SK-N-SH (cell line): ENCODE results near the gene BABAM2. TPM values are rescaled to one million over a fixed set of nuclear protein-coding genes. Genes with fewer than 3 reads are reported as not detected.

Source experiments
- CTCF ChIA-PET: fragments of 300-600, 350-600 bp; formaldehyde crosslinking; extraction: SDS; loops from one replicate; lab custom pipeline; 2021; lab: Yijun Ruan, JAX
- POLR2A ChIA-PET: fragments of 350-600 bp; sonication (Branson Sonifier 250); formaldehyde crosslinking; extraction: SDS; loops from one replicate; lab custom pipeline; 2020; ENCODE audit warnings: antibody characterized with exemption, inconsistent platforms; lab: Yijun Ruan, JAX
- DNase-seq: peaks from one replicate; pipeline ENCODE4 v3.0.0; 2012
- H2AFZ ChIP-seq: fragments of 200-600 bp; sonication (generic); 2 replicates; pipeline ENCODE4 v1.8.1; 2016; ENCODE audit warnings: antibody characterized with exemption, mild to moderate bottlenecking, low read depth
- H3F3A ChIP-seq: fragments of 200-600 bp; sonication (generic); replicated peaks from 2 replicates; pipeline ENCODE3; 2016; ENCODE audit warnings: antibody characterized with exemption, mild to moderate bottlenecking; ENCODE audit not compliant: insufficient read depth
- H3K27ac ChIP-seq, 2 experiments: fragments of 200-500 bp in 1 of 2; fragments of 200-600 bp in 1 of 2; sonication (Bioruptor generic) in 1 of 2; sonication (generic), shearing (Covaris generic) in 1 of 2; 2 replicates each; pipeline versions ENCODE4 v1.5.1 to v1.6.1; 2014 to 2016; ENCODE audit warnings: low read depth in 2 of 2, inconsistent platforms in 1 of 2, low read length in 1 of 2, mild to moderate bottlenecking in 1 of 2, mixed read lengths in 1 of 2
- H3K27me3 ChIP-seq: fragments of 200-600 bp; sonication (generic), shearing (Covaris generic); 2 replicates; pipeline ENCODE4 v1.6.1; 2016; ENCODE audit warnings: mixed run types; ENCODE audit not compliant: insufficient read depth
- H3K36me3 ChIP-seq, 2 experiments: fragments of 200-500 bp in 1 of 2; fragments of 200-600 bp in 1 of 2; sonication (Bioruptor generic) in 1 of 2; sonication (generic) in 1 of 2; replicated peaks in 1 of 2; 2 replicates each; pipeline versions ENCODE3 to v1.5.1; 2014 to 2016; ENCODE audit warnings: low read length in 1 of 2, mild to moderate bottlenecking in 1 of 2; ENCODE audit not compliant: insufficient read depth in 2 of 2, control insufficient read depth in 1 of 2
- H3K4me1 ChIP-seq, 2 experiments: fragments of 200-500 bp in 1 of 2; fragments of 200-600 bp in 1 of 2; sonication (Bioruptor generic) in 1 of 2; sonication (generic), shearing (Covaris generic) in 1 of 2; 2 replicates each; pipeline versions ENCODE4 v1.5.1 to v1.6.1; 2014 to 2016; ENCODE audit warnings: low read depth in 1 of 2, low read length in 1 of 2, mixed run types in 1 of 2; ENCODE audit not compliant: insufficient read depth in 2 of 2, control insufficient read depth in 1 of 2
- H3K4me2 ChIP-seq: fragments of 200-600 bp; sonication (generic), shearing (Covaris generic); 2 replicates; pipeline ENCODE4 v1.6.1; 2017; ENCODE audit warnings: mixed run types
- H3K4me3 ChIP-seq, 2 experiments: fragments of 200-500 bp in 1 of 2; fragments of 200-600 bp in 1 of 2; sonication (Bioruptor generic) in 1 of 2; sonication (generic), shearing (Covaris generic) in 1 of 2; 2 replicates each; pipeline versions ENCODE4 v1.5.1 to v1.8.1; 2014 to 2016; ENCODE audit warnings: low read depth in 2 of 2, inconsistent platforms in 1 of 2, low read length in 1 of 2, mild to moderate bottlenecking in 1 of 2, mixed read lengths in 1 of 2, moderate library complexity in 1 of 2
- H3K79me2 ChIP-seq: fragments of 200-600 bp; sonication (generic); 2 replicates; pipeline ENCODE4 v1.8.1; 2017; ENCODE audit warnings: mild to moderate bottlenecking; ENCODE audit not compliant: insufficient read depth
- H3K9ac ChIP-seq: fragments of 200-600 bp; sonication (generic); 2 replicates; pipeline ENCODE4 v1.6.1; 2017; ENCODE audit warnings: mixed run types
- H3K9me2 ChIP-seq: fragments of 200-600 bp; sonication (generic); 2 replicates; pipeline ENCODE4 v1.6.1; 2017; ENCODE audit warnings: mixed run types
- H3K9me3 ChIP-seq: fragments of 200-600 bp; sonication (generic); 2 replicates; pipeline ENCODE4 v1.6.1; 2017; ENCODE audit warnings: mixed run types, mild to moderate bottlenecking, moderate library complexity
- H4K20me1 ChIP-seq: fragments of 200-600 bp; sonication (generic); 2 replicates; pipeline ENCODE4 v1.6.1; 2017; ENCODE audit warnings: mild to moderate bottlenecking, mixed run types; ENCODE audit not compliant: insufficient read depth
- ELF1 ChIP-seq: IDR thresholded peaks from 2 replicates; pipeline ENCODE4 v1.4.0; 2012
- EP300 ChIP-seq, 2 experiments: IDR thresholded peaks; 2 replicates each; pipeline versions ENCODE4 v1.4.0 to v1.6.1; 2012; ENCODE audit warnings: borderline replicate concordance in 1 of 2, low read depth in 1 of 2, low read length in 1 of 2
- EZH2phosphoT487 ChIP-seq: fragments of 200-600 bp; sonication (generic); IDR thresholded peaks from 2 replicates; pipeline ENCODE4 v1.6.1; 2017; ENCODE audit warnings: low read depth, mixed run types, mild to moderate bottlenecking, antibody characterized with exemption, moderate library complexity, borderline replicate concordance
- FOSL2 ChIP-seq: IDR thresholded peaks from 2 replicates; pipeline ENCODE4 v1.4.0; 2012; ENCODE audit warnings: low read depth, mild to moderate bottlenecking, moderate library complexity, borderline replicate concordance
- GATA2 ChIP-seq: sonication (generic); formaldehyde crosslinking; IDR thresholded peaks from 2 replicates; pipeline ENCODE4 v1.5.0; 2020; ENCODE audit warnings: mild to moderate bottlenecking, missing genetic modification reagents
- JUND ChIP-seq: IDR thresholded peaks from 2 replicates; pipeline ENCODE4 v1.4.0; 2012
- MEF2A ChIP-seq: IDR thresholded peaks from 2 replicates; pipeline ENCODE4 v1.4.0; 2012; ENCODE audit warnings: low read depth, borderline replicate concordance
- MXI1 ChIP-seq: IDR thresholded peaks from 2 replicates; pipeline ENCODE4 v1.6.1; 2012; ENCODE audit warnings: mild to moderate bottlenecking, low read depth, low read length, improper control_type of control experiment
- NFIC ChIP-seq: IDR thresholded peaks from 2 replicates; pipeline ENCODE4 v1.4.0; 2012; ENCODE audit warnings: borderline replicate concordance
- NRF1 ChIP-seq: IDR thresholded peaks from 2 replicates; pipeline ENCODE4 v1.6.1; 2012; ENCODE audit warnings: low read depth, mild to moderate bottlenecking, low read length
- POLR2AphosphoS5 ChIP-seq: IDR thresholded peaks from 2 replicates; pipeline ENCODE4 v1.6.1; 2012; ENCODE audit warnings: low read depth, low read length
- RCOR1 ChIP-seq: fragments of 150-350 bp; IDR thresholded peaks from 2 replicates; pipeline ENCODE4 v1.6.1; 2017; ENCODE audit warnings: antibody characterized with exemption, low read length
- RFX5 ChIP-seq: IDR thresholded peaks from 2 replicates; pipeline ENCODE4 v1.6.1; 2012; ENCODE audit warnings: mild to moderate bottlenecking, improper control_type of control experiment, low read length
- TAF1 ChIP-seq: IDR thresholded peaks from 2 replicates; pipeline ENCODE4 v1.6.1; 2012; ENCODE audit warnings: low read depth, mild to moderate bottlenecking, low read length, moderate library complexity, borderline replicate concordance
- TCF12 ChIP-seq: IDR thresholded peaks from 2 replicates; pipeline ENCODE4 v1.4.0; 2012
- TEAD4 ChIP-seq: IDR thresholded peaks from 2 replicates; pipeline ENCODE4 v1.4.0; 2012; ENCODE audit warnings: mild to moderate bottlenecking, borderline replicate concordance; ENCODE audit not compliant: insufficient read depth
- YY1 ChIP-seq: IDR thresholded peaks from 2 replicates; pipeline ENCODE4 v1.4.0; 2012; ENCODE audit warnings: low read depth, mild to moderate bottlenecking
- WGBS: methylation state at CpG from one replicate; pipeline ENCODE4 v1.1.6; 2017; ENCODE audit warnings: low lambda C conversion rate; 5-methylcytosine and 5-hydroxymethylcytosine counted together
- polyA plus RNA-seq, 3 experiments: library from polyadenylated mRNA; depleted of rRNA; stranded (reverse); fragments of >200 nt; gene quantifications; 2 replicates each; pipeline ENCODE4 v1.2.3, GENCODE V29; 2012
- TF ChIP-seq, protein P1 (sequence below): fragments of 150-350 bp; IDR thresholded peaks from 2 replicates; pipeline ENCODE4 v1.6.1; 2017; ENCODE audit warnings: antibody characterized with exemption, low read length, low read depth, borderline replicate concordance
- TF ChIP-seq, protein P2 (sequence below): IDR thresholded peaks from 2 replicates; pipeline ENCODE4 v1.4.0; 2012; ENCODE audit warnings: low read depth, borderline replicate concordance
- TF ChIP-seq, protein P3 (sequence below): IDR thresholded peaks from 2 replicates; pipeline ENCODE4; 2012
- TF ChIP-seq, protein P4 (sequence below): fragments of 200-600 bp; sonication (generic); IDR thresholded peaks from 2 replicates; pipeline ENCODE4 v1.6.1; 2017; ENCODE audit warnings: antibody characterized with exemption, mild to moderate bottlenecking, moderate library complexity
- TF ChIP-seq, protein P5 (sequence below): IDR thresholded peaks from 2 replicates; pipeline ENCODE4 v1.4.0; 2012; ENCODE audit warnings: low read depth, borderline replicate concordance

The BABAM2 gene
- polyA plus RNA-seq, 1 of the 3 experiments (the other 2 are of a cell fraction): 34.0 TPM

DNA sequence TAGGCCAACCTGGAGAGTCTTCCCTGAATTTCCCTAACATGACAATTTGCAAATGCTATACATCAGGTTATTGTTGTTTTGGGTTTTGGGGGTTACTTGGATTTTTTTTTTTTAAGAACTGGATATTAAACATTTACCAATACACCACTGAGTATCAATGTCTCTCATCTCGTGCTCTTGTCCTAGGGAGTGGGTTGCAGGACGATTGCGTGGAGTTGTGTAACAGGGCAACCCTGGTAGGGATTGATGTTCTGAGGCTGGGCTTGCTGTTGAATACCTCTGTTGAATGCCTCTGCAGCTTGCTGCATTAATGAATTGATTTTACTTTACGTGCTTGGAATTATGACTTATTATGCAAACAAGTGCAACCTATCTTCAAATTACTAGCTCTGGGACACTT is 483.3 kb downstream of the BABAM2 start:
- Histone ChIP-seq H3K27ac (no peak overlapping the region), H4K20me1 (no peaks in the 10 kb centered on the region), H3K4me1 (no peaks in the 10 kb centered on the region; a peak in 1 of 4 replicates), H3K4me3 (no peak overlapping the region)
- no peak for DNase-seq
- TF ChIP-seq YY1 (no peak), POLR2AphosphoS5 (no peak), TCF12 (no peak), NFIC (no peak), FOSL2 (no peak), TEAD4 (no peak), ELF1 (no peak), EZH2phosphoT487 (no peak), MXI1 (no peak), RCOR1 (no peak), RFX5 (no peak)
- TF ChIP-seq, protein P1, sequence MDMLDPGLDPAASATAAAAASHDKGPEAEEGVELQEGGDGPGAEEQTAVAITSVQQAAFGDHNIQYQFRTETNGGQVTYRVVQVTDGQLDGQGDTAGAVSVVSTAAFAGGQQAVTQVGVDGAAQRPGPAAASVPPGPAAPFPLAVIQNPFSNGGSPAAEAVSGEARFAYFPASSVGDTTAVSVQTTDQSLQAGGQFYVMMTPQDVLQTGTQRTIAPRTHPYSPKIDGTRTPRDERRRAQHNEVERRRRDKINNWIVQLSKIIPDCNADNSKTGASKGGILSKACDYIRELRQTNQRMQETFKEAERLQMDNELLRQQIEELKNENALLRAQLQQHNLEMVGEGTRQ: no peak
- TF ChIP-seq, protein P2, sequence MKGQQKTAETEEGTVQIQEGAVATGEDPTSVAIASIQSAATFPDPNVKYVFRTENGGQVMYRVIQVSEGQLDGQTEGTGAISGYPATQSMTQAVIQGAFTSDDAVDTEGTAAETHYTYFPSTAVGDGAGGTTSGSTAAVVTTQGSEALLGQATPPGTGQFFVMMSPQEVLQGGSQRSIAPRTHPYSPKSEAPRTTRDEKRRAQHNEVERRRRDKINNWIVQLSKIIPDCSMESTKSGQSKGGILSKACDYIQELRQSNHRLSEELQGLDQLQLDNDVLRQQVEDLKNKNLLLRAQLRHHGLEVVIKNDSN: no peak
- TF ChIP-seq, protein P3, sequence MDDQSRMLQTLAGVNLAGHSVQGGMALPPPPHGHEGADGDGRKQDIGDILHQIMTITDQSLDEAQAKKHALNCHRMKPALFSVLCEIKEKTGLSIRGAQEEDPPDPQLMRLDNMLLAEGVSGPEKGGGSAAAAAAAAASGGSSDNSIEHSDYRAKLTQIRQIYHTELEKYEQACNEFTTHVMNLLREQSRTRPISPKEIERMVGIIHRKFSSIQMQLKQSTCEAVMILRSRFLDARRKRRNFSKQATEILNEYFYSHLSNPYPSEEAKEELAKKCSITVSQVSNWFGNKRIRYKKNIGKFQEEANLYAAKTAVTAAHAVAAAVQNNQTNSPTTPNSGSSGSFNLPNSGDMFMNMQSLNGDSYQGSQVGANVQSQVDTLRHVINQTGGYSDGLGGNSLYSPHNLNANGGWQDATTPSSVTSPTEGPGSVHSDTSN: no peak
- TF ChIP-seq, all 33 proteins: peak for 0
- Histone ChIP-seq H2AFZ (no peak overlapping the region), H3F3A (no peaks in the 10 kb centered on the region), H3K9me3 (no peaks in the 10 kb centered on the region), H3K36me3 (no peaks in the 10 kb centered on the region), H3K9me2 (no peaks in the 10 kb centered on the region), H3K79me2 (no peaks in the 10 kb centered on the region), H3K4me2 (no peak overlapping the region), H3K9ac (no peak overlapping the region), H3K27me3 (no peaks in the 10 kb centered on the region)
- WGBS: 83% methylated on average over 4 of the region's 4 CpGs
- ChIA-PET POLR2A (no interaction called here), CTCF (interaction anchor here (1.2 kb wide), 1 partner anchor 651 kb away, joined by 3 read pairs; no protein-coding TSS in a partner anchor)

DNA sequence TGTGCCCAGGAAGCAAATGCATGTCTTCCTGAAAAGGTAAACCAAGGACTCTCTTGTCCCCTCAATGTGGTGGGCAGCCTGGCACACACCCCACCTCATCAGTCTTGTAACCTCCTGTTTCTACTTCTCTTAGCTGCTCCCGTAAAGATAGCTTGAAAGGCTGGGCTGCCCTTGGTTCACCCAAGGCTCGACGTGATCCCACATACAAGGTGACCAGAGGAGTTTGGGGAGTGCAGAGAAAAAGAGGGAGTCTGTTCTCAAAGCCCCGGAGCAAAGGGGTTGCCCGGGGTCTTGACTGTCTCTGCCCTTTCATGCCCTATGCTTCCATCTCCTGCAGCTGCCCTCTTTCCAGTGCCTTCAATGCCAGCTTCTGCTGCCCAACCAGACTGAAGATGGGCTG is 483.8 kb downstream of the BABAM2 start:
- Histone ChIP-seq H3K9ac (no peak overlapping the region), H3K36me3 (no peaks in the 10 kb centered on the region), H3K79me2 (no peaks in the 10 kb centered on the region), H3K9me2 (no peaks in the 10 kb centered on the region), H3K27ac (no peak overlapping the region), H2AFZ (no peak overlapping the region), H3K27me3 (no peaks in the 10 kb centered on the region), H4K20me1 (no peaks in the 10 kb centered on the region), H3K4me3 (no peak overlapping the region), H3K9me3 (no peaks in the 10 kb centered on the region), H3K4me2 (no peak overlapping the region), H3F3A (no peaks in the 10 kb centered on the region), H3K4me1 (no peaks in the 10 kb centered on the region; a peak in 1 of 4 replicates)
- ChIA-PET POLR2A (no interaction called here), CTCF (interaction anchor here (1.2 kb wide), 1 partner anchor 651 kb away, joined by 3 read pairs; no protein-coding TSS in a partner anchor)
- 70% methylated on average over 5 of the region's 5 CpGs for whole genome bisulfite sequencing
- no peak for DNase-seq
- TF ChIP-seq EZH2phosphoT487: no peak
- no peak for TF ChIP-seq GATA2
- no peak for TF ChIP-seq JUND
- TF ChIP-seq NFIC: no peak
- TF ChIP-seq MXI1: no peak
- TF ChIP-seq, protein P4, sequence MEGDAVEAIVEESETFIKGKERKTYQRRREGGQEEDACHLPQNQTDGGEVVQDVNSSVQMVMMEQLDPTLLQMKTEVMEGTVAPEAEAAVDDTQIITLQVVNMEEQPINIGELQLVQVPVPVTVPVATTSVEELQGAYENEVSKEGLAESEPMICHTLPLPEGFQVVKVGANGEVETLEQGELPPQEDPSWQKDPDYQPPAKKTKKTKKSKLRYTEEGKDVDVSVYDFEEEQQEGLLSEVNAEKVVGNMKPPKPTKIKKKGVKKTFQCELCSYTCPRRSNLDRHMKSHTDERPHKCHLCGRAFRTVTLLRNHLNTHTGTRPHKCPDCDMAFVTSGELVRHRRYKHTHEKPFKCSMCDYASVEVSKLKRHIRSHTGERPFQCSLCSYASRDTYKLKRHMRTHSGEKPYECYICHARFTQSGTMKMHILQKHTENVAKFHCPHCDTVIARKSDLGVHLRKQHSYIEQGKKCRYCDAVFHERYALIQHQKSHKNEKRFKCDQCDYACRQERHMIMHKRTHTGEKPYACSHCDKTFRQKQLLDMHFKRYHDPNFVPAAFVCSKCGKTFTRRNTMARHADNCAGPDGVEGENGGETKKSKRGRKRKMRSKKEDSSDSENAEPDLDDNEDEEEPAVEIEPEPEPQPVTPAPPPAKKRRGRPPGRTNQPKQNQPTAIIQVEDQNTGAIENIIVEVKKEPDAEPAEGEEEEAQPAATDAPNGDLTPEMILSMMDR: no peak
- TF ChIP-seq, protein P5, sequence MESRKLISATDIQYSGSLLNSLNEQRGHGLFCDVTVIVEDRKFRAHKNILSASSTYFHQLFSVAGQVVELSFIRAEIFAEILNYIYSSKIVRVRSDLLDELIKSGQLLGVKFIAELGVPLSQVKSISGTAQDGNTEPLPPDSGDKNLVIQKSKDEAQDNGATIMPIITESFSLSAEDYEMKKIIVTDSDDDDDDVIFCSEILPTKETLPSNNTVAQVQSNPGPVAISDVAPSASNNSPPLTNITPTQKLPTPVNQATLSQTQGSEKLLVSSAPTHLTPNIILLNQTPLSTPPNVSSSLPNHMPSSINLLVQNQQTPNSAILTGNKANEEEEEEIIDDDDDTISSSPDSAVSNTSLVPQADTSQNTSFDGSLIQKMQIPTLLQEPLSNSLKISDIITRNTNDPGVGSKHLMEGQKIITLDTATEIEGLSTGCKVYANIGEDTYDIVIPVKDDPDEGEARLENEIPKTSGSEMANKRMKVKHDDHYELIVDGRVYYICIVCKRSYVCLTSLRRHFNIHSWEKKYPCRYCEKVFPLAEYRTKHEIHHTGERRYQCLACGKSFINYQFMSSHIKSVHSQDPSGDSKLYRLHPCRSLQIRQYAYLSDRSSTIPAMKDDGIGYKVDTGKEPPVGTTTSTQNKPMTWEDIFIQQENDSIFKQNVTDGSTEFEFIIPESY: no peak
- no peak for TF ChIP-seq TAF1
- no peak for TF ChIP-seq MEF2A
- TF ChIP-seq EP300 (IDR thresholded peaks at IDR 0.05; ENCODE audit: borderline replicate concordance in 1 of 2, low read depth in 1 of 2, low read length in 1 of 2): no peak
- TF ChIP-seq NRF1: no peak
- no peak for TF ChIP-seq YY1
